RWPE1 (cell line): ENCODE measurements around the gene MAGI1.

Source experiments
- CTCF ChIA-PET: fragments of 350-600 bp; sonication (Branson Sonifier 250); formaldehyde crosslinking; extraction: SDS; loops from one replicate; lab custom pipeline; 2021; lab: Yijun Ruan, JAX
- POLR2A ChIA-PET: fragments of 400-600 bp; formaldehyde crosslinking; extraction: SDS; loops from one replicate; lab custom pipeline; 2020; ENCODE audit warnings: antibody characterized with exemption; ENCODE audit not compliant: low non-redundant PET; lab: Yijun Ruan, JAX
- DNase-seq: peaks from one replicate; pipeline ENCODE4 v3.0.0; 2012; ENCODE audit warnings: low spot score
- H3K27ac ChIP-seq: fragments of 450-650 bp; 2 replicates; pipeline ENCODE4 v1.5.1; 2017
- CTCF ChIP-seq: fragments of 450-650 bp; conservative IDR thresholded peaks from 2 replicates; pipeline ENCODE4 v1.5.1; 2017; ENCODE audit warnings: low read depth, mild to moderate bottlenecking

Gene MAGI1

GRCh38 chr3:65576228-65576627, 462.5 kb downstream of the MAGI1 start:
- POLR2A ChIA-PET: no interaction called here
- TF ChIP-seq CTCF: no peak
- CTCF ChIA-PET: no interaction called here
- no peak overlapping the region for H3K27ac ChIP-seq
- no peak for DNase-seq

- no peak for TF ChIP-seq CTCF
- ChIA-PET POLR2A (no interaction called here), CTCF (interaction anchor here (0.7 kb wide), 1 partner anchor 353 kb away, joined by 4 read pairs; no protein-coding TSS in a partner anchor)
- H3K27ac ChIP-seq: no peak overlapping the region
- DNase-seq: peak; percentile 38
These were observed 463.3 kb downstream of the MAGI1 start for GRCh38 chr3:65575376-65575840.

GRCh38 chr3:65573548-65574116, 465.1 kb downstream of the MAGI1 start:
- ChIA-PET POLR2A (no interaction called here), CTCF (no interaction called here)
- TF ChIP-seq CTCF: no peak
- no peak for DNase-seq
- H3K27ac ChIP-seq: no peak overlapping the region

GRCh38 chr3:65572175-65572777, 466.4 kb downstream of the MAGI1 start:
- DNase-seq: no peak
- no peak overlapping the region for H3K27ac ChIP-seq
- POLR2A ChIA-PET: no interaction called here
- CTCF ChIA-PET: no interaction called here
- no peak for TF ChIP-seq CTCF

GRCh38 chr3:65569845-65570405, 468.8 kb downstream of the MAGI1 start:
- ChIA-PET POLR2A (no interaction called here), CTCF (interaction anchor here (0.7 kb wide), 1 partner anchor 961 kb away, joined by 6 read pairs; no protein-coding TSS in a partner anchor)
- DNase-seq: no peak
- no peak for TF ChIP-seq CTCF
- H3K27ac ChIP-seq: no peak overlapping the region

- no peak overlapping the region for H3K27ac ChIP-seq
- ChIA-PET POLR2A (no interaction called here), CTCF (no interaction called here)
- no peak for DNase-seq
- TF ChIP-seq CTCF: no peak
These were observed 469.6 kb downstream of the MAGI1 start for GRCh38 chr3:65569129-65569528.
